HG03469 (cell line): Measurements from ENCODE around the gene PRDM1.

Experiments used
- ATAC-seq: cut with Tn5 transposase; IDR thresholded peaks from one replicate; pipeline ENCODE4 v1.9.1; 2021; ENCODE audit warnings: mild to moderate bottlenecking, moderate library complexity, moderate number of reproducible peaks; ENCODE audit not compliant: unreplicated experiment

The PRDM1 gene

GRCh38 chr6:106069478-106069877, 16.7 kb upstream of the PRDM1 start:
- no peak for ATAC-seq

DNA sequence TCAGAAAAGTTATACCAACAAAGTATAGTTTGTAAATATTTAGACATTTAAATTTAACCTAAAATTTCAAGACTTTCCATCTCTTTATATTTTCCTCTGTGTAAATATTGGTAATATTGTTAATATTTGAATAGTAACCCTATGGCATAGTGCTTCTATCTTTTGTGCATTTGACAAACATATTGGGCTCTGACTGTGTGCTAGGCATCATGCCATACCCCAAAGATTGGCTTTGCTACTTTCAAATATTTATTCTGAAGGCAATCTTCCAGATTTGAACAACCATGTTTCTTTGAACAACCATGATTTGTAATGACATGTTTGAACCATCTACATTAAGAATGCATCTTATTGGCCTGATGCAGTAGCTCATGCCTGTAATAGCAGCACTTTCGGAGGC, 15.5 kb upstream of the PRDM1 start:
- ATAC-seq: no peak

DNA sequence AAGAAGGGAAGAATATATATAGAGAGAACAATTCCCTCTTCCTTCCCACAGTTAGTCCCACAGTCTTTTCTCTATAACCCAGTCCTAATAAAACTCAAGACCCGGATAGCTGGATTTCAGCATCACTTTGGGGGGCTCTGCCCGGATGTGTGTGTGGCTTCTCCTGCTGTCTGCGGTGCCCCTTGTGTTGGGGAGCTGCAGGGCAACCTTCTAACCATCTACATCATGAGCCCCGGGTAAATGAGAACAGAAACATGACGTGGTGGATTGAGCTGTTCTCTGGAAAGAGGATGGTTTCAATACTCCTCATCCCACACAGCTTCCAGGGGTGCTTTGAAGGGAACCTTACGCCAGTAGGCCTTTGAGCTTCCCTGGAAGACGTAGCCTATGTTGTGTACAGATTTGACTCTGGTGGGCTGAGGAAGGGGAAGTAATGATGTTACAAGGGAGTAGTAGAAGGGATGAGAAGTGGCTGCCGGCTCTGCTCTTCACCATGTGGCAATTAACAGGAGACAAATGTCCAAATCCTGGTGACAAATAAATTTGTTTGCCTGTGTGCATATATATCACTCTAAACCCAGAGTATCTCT, 13.5 kb upstream of the PRDM1 start:
- no peak for ATAC-seq

GRCh38 chr6:106074146-106074545, 12.0 kb upstream of the PRDM1 start:
- ATAC-seq: no peak

DNA sequence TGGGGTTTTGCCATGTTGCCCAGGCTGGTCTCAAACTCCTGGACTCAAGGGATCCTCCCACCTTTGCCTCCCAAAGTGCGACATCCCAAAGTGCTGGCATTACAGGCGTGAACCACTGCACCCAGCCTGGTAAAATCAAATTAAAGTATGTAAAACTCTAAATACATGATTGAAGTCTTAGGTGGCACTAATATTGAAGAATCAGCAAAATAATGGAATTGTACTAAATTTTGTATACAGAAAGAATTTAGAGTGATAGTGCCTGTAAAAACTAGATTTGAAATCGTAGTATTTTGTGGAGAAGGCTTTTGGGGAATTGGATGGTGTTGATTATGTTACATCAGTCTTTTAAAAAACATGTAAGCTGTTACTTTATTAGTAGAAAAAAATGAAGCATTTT, 10.0 kb upstream of the PRDM1 start:
- no peak for ATAC-seq

GRCh38 chr6:106077170-106077569, 9.0 kb upstream of the PRDM1 start:
- ATAC-seq: no peak

DNA sequence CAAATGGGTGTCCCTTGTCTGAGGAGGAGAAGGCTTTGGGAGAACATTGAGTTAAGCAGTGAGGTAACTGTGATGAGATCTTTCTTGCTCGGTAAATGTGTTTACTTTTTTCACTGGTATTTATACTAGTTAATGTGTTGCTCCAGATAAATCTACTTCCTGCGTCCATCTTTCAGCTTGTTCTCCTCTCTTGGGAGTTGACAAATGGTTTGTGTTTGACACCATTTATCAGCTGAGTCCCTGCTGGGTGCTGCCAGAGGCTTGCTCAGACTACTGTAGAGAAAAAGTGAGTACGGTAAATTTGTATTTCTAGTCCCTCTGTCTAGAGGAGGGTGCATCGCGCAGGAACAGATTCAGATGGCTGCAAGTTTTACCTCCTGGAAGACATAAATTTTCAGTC, 8.3 kb upstream of the PRDM1 start:
- no peak for ATAC-seq

GRCh38 chr6:106079961-106080762, 6.0 kb upstream of the PRDM1 start:
- no peak for ATAC-seq

- no peak for ATAC-seq
Measured at GRCh38 chr6:106080763-106081095, 5.4 kb upstream of the PRDM1 start.

- no peak for ATAC-seq
Measured at GRCh38 chr6:106081715-106082114, 4.4 kb upstream of the PRDM1 start.

- no peak for ATAC-seq
Measured at GRCh38 chr6:106082735-106083398, 3.3 kb upstream of the PRDM1 start.

- ATAC-seq: no peak
Measured at GRCh38 chr6:106083618-106084017, 2.5 kb upstream of the PRDM1 start.

DNA sequence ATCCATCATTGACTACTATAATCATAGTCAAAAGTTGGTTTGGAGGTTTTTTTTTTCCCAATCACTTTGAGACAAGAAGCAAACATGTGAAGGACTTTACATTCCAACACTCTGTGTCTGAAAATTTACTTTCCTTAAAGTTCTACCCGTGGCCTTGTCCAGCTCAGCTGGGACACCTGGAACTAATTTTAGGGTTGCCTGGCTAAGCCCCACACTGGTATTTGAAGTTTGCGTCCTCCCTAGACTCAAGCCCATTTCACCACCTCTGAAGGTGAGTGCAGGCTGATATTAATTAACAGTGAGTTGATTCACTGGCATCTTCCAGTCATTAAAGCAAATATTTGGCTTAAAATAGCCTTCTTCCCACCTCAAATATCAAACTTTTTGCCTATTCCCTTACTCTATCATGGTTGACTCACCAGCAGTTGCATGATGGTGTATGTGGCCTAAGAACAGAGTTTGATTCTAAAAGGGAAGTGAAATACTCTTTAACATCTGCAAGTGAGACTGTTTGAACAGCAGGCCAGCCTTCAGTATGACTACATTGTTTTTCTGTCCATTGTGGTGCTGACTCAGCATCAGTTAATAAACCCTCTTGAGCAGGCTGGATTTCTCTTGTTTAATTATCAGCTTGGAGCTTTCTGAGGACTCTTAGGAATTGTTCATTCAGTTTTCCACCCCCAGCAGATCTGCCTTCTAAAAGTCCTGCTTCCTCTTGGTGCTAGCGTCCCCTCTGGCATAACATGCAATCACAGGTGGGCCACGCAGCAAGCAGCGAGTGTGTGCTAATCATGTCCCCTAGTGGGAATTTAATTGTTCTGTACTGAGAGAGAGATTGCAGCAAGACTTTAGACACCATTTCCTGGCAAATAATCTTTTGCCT, 1.8 kb upstream of the PRDM1 start:
- ATAC-seq: peak; percentile 75

DNA sequence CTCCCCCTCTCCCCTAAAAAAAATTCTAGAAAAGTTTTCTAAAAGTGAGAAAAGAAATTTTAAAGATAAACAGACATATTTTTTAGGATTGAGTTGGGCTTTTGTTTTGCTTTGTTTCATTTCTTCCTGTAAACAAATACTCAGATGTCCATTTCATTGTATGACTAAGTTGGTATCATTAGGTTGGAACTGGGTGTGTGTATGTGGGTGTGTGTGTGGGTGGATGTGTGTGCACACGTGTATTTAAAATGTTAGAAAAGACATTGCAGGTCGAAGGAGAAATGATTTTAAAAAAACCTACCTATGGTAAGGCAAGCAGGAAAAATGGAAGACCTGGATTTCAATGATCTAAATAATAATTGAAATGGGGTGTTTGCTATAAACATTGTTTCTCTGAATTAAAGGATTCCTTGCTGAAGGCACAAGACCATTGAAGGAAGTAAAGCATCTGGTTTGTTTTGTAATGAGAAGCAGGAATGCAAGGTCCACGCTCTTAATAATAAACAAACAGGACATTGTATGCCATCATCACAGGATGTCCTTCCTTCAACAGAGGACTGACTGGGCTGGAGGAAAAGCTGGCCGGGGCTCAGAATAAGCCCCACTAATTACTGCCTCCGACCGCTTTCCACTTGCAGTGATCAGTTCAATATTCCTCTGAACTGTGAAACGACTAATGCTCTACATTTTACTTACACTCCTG, 996 bp upstream of the PRDM1 start:
- ATAC-seq: no peak

- ATAC-seq: no peak
Measured at GRCh38 chr6:106085692-106085983, 498 bp upstream of the PRDM1 start.

DNA sequence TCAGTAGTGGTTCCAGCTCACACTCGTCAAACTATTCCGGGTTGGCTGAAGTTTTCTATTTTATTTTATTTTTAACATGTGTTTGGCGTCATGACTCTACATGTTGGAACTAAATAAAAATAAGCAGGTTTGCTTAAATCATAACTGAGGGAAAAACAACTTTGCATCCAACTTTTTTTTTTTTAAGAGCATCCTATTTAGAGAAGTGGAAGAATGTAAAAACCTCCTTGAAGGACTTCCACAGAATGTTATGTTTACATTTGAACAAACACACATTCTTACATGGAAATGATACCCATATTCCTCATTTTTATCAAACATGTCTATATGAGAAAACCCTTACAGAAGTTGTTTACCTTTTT, 659 bp downstream of the PRDM1 start:
- ATAC-seq: no peak

- ATAC-seq: no peak
Measured at GRCh38 chr6:106087548-106088325, 1.6 kb downstream of the PRDM1 start.

- ATAC-seq: no peak
Measured at GRCh38 chr6:106090001-106090400, 3.9 kb downstream of the PRDM1 start.

DNA sequence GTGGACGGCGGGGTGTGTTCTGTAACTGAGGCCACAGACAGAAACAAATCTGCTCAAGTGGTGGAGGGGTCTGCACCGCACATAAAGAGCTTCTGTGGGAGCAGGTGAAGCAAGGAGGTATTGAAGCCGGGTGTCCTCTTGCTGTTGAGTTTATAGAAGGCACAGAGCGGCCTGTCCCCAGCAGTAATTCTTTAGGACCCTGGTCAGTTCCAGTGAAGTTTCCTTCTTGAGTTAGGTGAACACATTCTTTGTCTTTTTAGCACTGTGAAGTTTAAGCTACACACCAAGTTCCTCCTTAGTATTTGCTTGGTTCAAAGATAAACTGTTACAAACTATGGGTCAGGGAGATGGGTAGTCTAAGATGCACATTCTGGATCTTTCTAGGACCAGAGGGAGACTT, 6.1 kb downstream of the PRDM1 start:
- no peak for ATAC-seq

GRCh38 chr6:106094261-106094963, 8.3 kb downstream of the PRDM1 start:
- ATAC-seq: no peak
